Measurements from ENCODE around the gene MTA1.

DNA sequence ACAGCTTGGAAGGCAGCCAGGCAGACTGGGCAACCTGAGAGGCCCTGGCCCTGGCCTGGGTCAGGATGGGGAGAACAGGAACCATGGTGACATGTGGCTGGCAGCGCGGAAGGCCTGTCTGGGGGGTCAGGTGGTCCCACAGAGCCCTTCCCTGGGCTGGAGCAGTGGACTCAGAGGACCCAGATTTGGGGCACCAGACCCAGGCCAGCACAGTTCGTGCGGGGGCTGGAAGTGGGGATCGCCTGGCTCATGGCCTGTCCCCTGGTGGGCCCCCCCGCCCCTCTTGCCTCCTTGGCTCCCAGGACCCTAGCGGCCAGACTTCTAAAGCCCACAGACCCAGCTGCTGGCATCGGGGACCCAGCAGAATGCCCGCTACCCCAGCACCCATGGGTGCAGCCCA is 21.4 kb downstream of the MTA1 start:
- TF ChIP-seq SUZ12 (IDR thresholded peaks at IDR 0.05; ENCODE audit: extremely low read depth, insufficient read depth, insufficient read length) (no peak), ZNF274 (IDR thresholded peaks at IDR 0.05; ENCODE audit: low read depth, low read length) (no peak), YY1 (IDR thresholded peaks at IDR 0.05; ENCODE audit: insufficient read depth, insufficient read length) (no peak)
